HG02938 (cell line): ENCODE data around the gene CENPK.
A peak's percentile ranks its signal among the peaks of the same experiment; 100 is the strongest.
"Not testable (repeated sequence)": the region's sequence is repeated elsewhere in the genome, so short reads cannot be mapped to it uniquely, and the experiment has no call there.

Experiments
- ATAC-seq: cut with Tn5 transposase; IDR thresholded peaks from one replicate; pipeline ENCODE4 v1.9.1; 2021; ENCODE audit warnings: mild to moderate bottlenecking, moderate library complexity; ENCODE audit not compliant: unreplicated experiment

The CENPK gene

DNA sequence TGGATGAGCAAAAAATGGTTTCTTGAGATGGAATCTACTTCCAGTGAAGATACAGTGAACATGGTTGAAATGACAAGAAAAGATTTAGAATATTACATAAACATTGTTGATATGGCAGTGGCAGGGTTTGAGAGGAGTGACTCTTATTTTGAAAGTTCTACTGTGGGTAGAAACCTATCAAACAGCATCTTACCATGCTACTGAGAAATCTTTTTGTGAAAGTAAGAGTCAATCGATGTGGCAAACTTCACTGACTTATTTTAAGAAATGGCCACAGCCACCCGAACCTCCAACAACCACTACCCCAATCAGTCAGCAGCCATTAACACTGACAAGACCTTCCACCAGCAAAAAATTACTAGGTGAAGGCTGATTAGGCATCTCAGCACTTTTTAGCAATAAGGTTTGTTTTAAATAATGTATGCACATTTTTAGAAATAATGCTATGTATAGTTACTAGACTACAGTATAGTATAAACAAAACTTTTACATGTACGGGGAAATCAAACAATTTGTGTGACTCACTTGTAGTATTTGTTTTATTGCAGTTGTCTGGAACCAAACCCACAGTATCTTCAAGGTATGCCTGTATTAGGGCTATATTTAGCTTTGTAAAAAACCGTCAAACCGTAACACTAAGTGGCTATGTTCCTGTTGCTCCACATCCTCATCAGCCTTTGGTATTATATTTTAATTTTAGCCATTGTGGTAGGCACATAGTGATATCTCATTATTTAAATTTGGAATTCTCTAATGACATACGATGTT is 50.6 kb downstream of the CENPK start:
- no peak for ATAC-seq

DNA sequence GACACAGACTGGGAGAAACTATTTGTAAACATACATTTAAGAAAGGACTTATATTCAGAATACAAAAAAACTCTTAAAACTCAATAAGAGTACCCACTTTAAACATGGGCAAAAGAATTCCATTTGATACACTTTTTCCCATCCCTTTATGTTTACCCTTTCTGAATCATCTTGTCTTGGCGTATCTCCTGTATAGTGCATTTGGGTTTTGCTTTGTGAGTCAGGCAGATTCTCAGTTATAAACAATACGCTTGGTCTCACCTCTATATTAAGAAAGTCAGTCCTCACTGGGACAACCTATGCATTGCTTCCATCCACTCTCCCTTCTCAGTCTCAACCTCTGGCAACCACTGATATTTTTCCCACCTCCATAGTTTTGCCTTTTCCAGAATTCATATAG is 54.0 kb downstream of the CENPK start:
- no peak for ATAC-seq

DNA sequence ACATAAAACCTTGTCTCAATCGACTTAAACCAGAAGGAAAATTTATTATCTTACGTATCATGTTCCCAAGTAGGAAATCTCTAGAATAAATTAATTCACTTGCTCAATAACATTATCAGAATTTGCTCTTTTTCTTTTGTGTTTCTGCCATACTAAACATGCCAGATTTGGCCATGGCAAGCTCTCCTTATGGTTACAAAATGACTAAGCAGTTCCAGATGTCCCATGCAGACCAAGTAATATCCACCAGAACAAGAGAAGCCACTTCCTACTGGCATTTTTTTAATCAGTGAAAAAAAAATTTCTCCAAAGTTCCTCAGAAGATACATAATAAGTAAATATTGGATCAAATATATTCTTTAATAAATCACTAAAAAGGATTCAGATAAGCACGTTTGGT is 56.0 kb downstream of the CENPK start:
- ATAC-seq: no peak

DNA sequence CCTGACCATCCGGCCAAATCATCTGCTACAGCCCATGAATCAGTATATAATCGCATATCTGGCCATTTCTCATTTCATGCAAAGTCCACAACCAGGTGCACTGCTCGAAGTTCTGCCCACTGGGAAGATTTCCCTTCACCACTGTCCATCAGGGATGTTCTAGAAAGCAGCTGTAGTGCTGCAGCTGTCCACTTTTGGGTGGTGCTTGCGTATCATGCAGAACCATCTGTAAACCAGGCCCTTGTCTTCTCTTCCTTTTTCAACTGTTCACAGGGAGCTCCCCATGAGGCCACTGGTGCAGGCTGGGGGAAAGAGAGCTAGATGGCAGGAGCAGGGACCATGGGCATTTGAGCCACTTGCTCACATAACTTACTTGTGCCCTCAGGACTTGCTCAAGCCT is 73.8 kb downstream of the CENPK start:
- ATAC-seq: no peak

DNA sequence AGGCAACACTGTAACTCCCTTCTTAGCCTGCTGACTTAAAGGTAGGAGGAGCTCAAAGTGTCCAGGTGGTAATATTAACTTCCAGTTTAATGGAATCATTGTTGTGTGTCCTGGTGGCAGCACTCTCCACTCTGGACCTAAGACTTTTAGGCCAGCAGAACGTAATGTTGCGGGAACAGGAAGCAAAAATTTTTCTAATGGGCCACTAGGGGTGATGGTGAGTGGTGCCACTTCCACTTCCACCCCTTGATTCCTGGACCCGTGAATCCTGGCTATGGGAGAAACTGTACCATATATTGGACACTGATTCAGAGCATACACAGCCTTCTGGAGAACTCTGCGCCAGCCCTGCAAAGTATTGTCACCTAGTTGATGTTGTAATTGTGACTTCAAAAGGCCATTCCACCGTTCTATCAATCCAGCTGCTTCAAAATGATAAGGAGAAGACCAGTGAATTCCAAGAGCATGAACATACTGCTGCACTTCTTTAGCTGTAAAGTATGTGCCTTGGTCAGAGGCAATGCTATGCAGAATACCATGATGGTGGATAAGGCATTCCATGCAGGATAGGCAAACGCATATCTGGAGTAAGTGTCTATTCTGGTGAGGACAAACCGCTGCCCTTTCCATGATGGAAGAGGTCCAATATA is 74.8 kb downstream of the CENPK start:
- ATAC-seq: not testable (repeated sequence)

DNA sequence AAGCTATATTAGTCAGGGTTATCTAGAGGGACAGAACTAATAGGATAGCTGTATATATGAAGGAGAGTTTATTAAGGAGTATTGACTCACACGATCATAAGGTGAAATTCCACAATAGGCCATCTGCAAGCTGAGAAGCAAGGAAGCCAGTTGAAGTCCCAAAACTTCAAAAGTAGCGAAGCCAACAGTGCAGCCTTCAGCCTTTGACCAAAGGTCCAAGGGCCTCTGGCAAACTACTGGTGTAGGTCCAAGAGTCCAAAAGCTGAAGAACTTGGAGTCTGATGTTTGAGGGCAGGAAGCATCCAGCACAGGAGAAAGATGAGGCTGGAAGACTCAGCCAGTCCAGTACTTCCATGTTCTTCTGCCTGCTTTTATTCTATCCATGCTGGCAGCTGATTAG is 76.2 kb downstream of the CENPK start:
- not testable (repeated sequence) for ATAC-seq

DNA sequence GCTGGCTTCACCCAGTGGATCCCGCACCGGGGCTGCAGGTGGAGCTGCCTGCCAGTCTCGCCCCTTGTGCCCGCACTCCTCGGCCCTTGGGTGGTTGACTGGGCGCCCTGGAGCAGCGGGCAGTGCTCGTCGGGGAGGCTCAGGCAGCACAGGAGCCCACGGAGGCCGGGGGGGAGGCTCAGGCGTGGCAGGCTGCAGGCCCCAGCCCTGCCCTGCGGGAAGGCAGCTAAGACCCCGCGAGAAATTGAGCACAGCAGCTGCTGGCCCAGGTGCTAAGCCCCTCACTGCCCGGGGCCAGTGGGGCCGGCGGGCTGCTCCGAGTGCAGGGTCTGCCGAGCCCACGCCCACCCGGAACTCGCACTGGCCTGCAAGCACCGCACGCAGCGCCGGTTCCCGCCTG is 77.6 kb downstream of the CENPK start:
- no peak for ATAC-seq

DNA sequence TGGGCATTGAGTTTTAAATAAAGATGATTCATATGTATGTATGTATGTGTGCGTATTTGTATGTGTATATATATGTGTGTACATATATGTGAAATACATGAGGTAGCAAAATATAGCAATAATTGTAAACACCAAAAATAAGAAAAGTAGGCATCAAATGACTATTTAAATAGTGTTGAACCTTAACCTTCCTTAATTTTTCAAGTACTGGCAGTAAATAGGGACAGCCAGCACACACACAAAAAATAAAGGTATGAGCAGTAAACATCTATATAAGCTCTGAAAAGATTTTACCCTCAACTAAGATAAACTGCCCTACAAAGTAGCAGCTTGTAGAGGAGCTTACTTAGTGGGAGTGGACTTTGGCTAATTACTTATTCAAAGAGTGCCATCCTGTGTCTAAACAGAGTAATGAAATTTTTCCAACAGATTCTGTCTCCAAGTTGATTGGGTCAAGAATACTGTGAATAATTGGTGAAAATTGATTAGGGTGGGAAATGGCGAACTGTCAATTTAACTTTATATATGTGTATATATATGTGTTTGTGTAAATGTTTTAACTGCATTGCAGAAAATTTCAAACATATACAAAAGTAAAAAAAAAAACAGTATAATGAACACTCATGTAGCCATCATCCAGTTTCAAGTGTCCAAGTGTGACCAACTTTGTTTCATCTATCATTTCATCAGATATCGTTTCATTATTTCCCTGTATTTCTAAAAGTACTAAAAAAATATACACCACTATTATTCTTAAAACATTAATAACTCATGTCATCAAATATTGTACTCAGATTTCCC is 79.2 kb downstream of the CENPK start:
- peak; percentile 41 for ATAC-seq

DNA sequence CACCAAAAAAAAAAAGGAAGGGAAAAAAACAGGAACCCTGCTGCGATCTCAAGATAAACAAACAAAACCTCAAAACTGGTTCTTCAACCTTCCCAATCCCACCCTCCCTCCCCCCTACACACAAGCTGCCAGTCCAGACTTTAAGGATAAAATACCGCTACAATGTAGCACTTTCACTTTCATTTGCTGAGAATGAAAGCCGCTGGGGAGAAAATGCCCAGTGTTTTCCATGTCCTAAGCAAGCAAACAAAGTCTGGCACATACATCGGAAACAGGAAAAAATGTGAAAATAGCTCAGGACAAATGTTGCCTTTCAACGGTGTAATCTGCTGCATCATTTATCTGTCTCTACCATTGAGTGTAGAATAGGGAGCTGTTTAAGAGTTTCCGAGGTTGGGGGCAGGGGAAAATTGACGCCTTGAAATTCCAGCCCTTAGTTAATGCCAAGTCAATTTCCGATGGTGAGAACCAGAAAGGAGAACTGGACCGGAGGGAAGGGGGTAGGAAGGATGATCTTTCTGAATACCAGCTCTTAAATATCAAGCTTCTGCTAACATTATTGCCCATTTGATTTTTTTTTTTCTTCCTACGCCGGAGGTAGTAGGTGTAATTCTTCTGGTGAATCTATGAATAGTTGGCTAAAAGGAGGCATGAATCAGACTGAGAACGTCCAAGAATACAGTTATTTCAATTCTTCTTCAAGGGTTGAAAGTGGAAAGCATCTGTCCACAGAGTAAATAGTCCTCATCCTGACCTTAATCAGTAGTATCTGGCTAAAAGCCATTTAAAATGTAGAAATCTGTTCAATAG is 80.0 kb downstream of the CENPK start:
- no peak for ATAC-seq

DNA sequence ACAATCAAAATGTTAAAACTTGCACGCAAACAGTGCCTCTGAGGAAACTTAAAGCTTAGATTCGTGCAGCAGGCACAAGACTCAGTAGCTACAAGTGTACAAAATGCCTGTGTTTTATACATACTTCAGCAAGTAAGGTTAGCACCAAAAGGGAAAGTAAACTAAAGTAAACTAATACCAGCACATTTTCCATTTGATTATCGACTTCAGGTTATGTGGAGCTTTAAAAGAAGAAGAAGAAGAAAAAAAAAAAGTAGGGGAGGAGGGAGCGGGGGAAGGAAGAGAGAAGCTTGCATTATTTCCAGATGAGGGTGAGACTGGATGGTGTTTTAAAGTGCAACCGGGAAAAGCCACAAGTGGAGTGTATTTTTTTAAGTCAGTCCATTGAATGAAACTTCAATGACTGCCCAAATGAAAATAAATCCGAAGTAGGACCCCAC is 80.7 kb downstream of the CENPK start:
- ATAC-seq: no peak

DNA sequence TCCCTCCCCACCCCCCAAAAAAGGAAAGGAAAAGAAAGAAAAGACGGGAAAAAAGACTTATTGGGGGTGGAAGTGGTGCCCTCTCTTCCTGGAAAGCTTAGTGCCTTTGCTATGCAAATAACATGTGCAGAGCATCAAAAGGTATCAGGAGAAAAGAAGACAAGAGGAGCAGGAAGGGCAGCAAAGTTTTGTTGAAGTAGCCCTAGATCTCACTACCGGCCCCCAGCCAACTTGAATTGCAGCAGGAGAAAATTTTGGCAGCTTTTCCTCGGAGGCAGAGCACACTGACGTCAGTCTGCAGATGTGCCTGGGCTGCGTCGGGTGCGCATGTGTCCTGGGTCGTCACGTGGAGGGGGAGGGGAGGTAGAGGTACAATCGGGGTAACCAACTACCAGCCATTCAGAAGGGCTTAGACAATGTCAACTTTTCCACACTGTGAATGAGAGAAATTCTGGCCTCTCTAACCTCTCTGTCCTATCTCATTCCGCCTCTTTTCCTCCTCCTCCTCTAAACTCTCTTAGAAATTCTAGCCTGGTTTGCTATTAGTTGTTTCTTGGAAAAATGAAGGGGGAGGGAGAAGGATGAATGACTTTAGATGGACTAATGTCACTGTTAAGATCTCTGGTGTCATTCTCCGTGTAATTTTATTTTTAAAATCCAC is 81.2 kb downstream of the CENPK start, which contains the start of gene ADAMTS6:
ADAMTS6 (minus strand) TSS at position 286 of the 661 bp plus-strand sequence. CDS start 8,247 bp downstream, outside the sequence.
- ATAC-seq: peak; percentile 80

DNA sequence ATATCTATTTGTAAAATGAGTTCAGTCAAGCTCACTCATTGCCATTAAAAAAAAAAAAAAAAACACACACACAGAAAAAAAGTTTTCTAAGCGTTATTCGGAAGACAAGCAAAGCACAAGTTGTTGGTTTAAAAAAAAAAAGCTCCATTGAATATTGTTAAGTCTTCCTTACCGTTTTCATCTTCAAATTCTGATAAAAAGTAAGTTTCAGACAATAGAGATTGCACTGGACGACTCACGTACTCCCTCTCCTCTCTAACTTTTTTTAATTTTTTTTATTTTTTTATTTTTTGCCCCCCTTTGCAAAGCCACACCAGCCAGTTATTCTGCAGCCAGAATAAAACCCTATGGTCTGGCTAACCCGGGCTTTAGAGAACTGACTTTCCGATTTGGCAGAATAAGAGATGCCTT is 81.8 kb downstream of the CENPK start:
- ATAC-seq: peak; percentile 7

DNA sequence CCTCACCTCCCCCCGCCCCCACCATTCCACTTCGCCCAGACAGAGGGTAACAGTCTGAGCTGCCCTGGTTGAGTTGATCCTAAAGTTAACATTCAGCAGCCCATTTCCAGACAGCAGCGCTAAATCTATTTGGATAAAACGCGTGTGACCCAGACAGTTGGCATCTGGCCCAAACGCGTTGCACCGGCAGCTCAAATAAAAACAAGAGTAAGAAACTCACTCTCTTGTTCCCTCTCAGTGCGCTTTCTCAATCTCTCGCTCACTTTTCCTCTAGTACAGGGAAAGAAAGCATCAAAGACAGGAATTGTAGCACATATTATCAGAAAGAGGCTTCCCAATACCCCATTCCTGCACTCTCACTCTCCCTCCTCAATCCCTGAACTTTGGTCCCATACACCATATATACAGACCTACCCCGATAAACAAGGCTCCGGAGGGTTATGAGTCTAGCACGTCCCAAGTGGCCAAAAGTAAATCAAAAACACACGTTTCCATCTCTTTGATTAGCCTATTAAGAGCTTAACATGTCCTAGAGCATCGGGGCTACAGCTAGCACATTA is 82.6 kb downstream of the CENPK start:
- ATAC-seq: peak; percentile 34

DNA sequence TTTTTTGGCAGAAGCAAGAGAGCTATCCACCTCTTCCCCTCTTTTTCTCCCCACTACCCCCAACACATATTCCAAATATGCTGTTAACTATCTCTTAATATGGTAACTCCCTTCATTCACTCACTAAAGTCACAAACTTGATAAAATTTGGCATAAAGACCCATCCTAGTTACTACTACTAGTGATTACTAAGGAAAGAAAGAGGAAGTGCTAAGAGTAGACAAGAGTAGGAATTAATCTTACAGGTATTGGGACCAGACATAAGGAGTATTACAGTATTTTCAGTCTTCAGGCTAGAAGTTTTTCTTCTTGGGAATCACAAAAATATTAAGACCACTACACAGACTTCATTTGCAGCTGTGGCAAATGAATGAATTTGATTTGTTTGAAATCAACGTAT is 83.4 kb downstream of the CENPK start:
- no peak for ATAC-seq

DNA sequence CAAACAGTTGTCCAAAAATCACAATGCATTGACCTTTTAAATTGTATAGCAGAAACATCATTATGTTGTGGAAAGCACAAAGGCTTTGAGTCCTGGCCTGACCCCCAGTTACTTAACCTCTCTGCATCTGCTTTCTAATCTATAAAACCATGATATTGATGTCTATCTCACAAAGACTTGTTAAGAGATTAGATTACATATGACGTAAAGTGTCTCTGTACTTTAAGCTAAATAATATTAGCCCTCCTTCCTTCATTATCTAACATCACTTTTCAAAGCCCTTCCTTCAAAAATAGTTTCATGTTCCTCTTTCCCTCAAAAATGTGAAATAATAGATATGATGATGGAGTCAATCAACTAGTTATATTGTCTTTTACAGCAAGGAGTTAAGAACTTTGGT is 84.6 kb downstream of the CENPK start:
- ATAC-seq: no peak

DNA sequence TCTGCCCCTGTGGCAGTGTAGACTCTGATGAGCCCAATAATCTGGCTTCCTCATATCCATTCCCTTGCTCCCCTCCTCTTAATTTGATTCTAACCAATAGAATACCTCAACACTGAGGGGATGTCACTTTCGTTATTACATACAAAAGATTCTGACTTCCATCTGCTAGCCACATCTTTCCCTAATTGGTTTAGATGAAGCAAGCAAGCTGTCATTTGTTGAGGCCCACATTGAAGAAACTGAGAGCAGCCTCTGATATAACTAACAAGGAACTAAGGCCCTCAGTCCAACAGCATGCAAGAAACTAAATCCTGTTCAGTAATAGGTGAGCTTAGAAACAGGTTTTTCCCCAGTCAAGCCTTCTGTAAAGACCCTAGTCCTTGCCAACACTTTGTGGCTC is 87.1 kb downstream of the CENPK start:
- ATAC-seq: no peak

DNA sequence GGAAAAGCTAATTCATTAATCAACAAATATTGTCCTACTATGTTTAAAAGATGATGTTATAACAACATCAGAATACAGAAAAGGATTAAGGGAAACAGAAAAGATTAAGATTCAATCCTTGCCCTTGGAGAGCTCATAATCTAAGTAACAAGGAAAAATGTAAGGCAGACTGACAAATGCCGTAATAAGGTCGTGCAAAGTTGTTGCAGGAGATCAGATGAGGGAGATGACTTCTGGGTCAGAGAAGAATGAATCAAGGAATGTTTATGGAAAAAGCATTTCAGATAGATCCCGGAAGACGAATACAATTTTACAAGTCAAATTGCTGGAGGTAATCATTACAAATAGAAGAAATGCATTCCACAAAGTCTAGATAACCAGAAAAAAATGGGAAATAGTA is 87.6 kb downstream of the CENPK start:
- no peak for ATAC-seq

DNA sequence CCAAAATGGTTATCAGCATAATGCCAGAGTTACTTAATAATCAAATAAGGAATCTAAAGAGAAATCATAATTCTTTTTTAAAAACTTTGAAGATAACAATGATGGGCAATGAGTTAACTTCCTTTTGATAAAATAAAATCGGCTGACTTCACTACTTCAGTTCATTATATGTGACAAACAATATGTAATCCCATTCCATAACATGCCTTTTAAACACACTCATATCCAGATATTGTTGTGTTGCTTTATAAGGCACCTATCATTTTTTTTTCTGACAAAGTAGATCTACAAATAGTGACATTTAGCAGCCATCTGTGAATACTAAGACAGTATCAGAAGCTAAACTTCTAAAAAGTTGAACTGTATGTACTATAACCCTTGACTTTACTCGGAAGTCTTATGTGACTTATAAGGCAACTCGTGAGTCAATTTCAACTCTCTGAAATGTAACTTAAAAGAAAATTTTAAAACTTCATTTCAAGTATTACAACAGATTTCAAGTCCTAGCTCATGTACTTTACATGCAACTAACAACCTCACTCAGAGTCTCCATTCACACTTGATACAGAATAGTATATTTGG is 88.7 kb downstream of the CENPK start:
- ATAC-seq: no peak

DNA sequence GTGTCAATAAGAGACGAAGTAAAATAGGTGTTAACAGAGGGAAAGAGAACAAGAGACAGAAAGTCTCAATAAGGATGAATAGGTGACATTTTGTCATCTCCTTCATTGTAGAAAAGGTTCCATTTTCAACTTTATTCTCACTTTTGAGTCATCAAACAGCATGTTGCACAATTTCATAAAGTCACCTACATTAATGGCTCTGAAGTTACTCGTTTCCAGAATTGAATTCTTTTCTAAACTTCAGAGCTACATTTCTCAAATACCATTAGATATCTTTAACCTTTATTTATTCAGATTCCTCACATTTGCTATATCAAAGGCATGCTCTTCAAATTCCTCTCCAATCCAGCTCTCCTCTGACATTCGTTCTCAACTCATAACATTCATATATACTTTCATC is 94.3 kb downstream of the CENPK start:
- no peak for ATAC-seq
